Measurements from ENCODE around the gene TUNAR.

TUNAR gene

DNA sequence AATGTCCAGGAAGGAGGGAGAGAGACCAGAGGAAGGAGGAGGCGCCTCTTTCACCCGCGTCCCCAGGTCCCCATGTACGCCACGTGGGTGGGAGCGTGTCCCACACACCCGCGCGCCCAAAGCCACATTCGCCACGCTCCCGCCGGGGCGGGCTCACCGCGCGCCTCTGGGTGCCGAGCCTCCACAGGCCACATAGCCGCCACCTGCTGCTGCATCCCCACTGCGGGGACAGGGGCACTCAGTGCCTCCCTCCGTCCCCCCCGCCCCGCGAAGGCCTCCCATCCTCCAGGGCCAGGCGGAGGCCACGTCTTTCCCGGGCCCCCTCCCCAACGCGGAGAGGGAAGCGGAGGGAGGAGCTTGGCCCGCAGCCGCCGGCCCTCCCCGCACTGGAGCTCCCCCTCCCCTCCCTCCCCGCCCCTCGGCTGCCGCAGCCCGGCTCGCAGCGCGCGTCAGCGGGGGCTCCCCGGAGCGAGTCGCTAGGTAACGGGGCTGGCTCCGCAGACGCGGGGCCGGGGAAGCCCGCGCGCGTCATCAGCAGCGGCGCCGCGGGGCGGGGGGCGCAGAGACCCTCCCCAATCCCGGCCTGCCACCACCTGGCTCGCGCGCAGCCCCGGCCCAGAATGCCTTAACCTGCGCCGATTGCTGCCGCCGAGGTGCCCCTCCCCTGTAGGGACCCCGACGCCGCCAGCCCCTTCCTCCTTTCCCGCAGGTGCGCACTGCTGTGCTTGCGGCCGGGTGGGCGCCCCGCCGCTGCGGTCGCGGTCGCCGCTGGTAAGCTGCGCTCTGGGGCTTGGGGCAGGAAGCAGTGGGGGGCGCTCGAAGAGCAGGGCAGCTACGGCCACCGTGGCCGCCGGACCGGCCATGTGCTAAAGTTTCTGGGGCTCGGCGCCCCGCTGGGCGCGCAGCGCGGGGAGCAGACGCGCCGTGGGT lies 536 bp upstream of the TUNAR start:
- TF ChIP-seq TAF1 (IDR thresholded peaks at IDR 0.05; ENCODE audit: low read depth): no peak
- peak; percentile 89 for TF ChIP-seq ZBTB7A (IDR thresholded peaks at IDR 0.05; ENCODE audit: low read depth)

DNA sequence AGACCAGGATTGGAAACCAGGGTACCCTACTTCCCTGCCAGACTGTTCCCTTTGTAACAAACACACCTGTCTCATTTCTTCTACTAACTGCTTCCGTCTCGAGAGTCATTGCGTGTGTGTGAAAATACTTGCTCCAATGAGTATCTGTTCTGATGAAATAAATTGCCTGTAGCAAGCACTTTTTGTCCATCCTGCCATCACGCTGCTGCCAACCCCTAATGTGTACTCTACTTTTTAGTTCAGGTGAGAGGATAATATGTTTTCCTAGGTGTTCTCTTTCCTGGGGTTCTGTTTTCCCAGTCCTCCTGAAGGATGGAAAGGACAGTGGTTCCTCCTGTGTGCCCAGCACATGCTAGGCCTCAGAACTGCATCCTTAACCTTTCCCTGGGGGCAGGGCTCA lies 1.0 kb downstream of the TUNAR start:
- TF ChIP-seq FOXM1 (IDR thresholded peaks at IDR 0.05; ENCODE audit: borderline replicate concordance, low read depth) (no peak), NFIC (IDR thresholded peaks at IDR 0.05) (no peak), TAF1 (IDR thresholded peaks at IDR 0.05; ENCODE audit: low read depth) (no peak), ZBTB7A (IDR thresholded peaks at IDR 0.05; ENCODE audit: low read depth) (no peak), TCF12 (IDR thresholded peaks at IDR 0.05; ENCODE audit: low read depth) (no peak), EGR1 (IDR thresholded peaks at IDR 0.05) (no peak), EP300 (IDR thresholded peaks at IDR 0.05; ENCODE audit: borderline replicate concordance) (no peak), RAD21 (IDR thresholded peaks at IDR 0.05; ENCODE audit: low read depth) (no peak), YY1 (IDR thresholded peaks at IDR 0.05; ENCODE audit: low read depth) (no peak), CEBPB (IDR thresholded peaks at IDR 0.05) (no peak), TEAD4 (IDR thresholded peaks at IDR 0.05) (no peak), CREB1 (IDR thresholded peaks at IDR 0.05; ENCODE audit: low read depth) (no peak)
- TF ChIP-seq, protein P1, sequence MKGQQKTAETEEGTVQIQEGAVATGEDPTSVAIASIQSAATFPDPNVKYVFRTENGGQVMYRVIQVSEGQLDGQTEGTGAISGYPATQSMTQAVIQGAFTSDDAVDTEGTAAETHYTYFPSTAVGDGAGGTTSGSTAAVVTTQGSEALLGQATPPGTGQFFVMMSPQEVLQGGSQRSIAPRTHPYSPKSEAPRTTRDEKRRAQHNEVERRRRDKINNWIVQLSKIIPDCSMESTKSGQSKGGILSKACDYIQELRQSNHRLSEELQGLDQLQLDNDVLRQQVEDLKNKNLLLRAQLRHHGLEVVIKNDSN (IDR thresholded peaks at IDR 0.05): no peak
- TF ChIP-seq, protein P2, sequence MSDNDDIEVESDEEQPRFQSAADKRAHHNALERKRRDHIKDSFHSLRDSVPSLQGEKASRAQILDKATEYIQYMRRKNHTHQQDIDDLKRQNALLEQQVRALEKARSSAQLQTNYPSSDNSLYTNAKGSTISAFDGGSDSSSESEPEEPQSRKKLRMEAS (IDR thresholded peaks at IDR 0.05): no peak
- TF ChIP-seq, protein P3, sequence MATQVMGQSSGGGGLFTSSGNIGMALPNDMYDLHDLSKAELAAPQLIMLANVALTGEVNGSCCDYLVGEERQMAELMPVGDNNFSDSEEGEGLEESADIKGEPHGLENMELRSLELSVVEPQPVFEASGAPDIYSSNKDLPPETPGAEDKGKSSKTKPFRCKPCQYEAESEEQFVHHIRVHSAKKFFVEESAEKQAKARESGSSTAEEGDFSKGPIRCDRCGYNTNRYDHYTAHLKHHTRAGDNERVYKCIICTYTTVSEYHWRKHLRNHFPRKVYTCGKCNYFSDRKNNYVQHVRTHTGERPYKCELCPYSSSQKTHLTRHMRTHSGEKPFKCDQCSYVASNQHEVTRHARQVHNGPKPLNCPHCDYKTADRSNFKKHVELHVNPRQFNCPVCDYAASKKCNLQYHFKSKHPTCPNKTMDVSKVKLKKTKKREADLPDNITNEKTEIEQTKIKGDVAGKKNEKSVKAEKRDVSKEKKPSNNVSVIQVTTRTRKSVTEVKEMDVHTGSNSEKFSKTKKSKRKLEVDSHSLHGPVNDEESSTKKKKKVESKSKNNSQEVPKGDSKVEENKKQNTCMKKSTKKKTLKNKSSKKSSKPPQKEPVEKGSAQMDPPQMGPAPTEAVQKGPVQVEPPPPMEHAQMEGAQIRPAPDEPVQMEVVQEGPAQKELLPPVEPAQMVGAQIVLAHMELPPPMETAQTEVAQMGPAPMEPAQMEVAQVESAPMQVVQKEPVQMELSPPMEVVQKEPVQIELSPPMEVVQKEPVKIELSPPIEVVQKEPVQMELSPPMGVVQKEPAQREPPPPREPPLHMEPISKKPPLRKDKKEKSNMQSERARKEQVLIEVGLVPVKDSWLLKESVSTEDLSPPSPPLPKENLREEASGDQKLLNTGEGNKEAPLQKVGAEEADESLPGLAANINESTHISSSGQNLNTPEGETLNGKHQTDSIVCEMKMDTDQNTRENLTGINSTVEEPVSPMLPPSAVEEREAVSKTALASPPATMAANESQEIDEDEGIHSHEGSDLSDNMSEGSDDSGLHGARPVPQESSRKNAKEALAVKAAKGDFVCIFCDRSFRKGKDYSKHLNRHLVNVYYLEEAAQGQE (IDR thresholded peaks at IDR 0.05; ENCODE audit: low read depth): no peak

DNA sequence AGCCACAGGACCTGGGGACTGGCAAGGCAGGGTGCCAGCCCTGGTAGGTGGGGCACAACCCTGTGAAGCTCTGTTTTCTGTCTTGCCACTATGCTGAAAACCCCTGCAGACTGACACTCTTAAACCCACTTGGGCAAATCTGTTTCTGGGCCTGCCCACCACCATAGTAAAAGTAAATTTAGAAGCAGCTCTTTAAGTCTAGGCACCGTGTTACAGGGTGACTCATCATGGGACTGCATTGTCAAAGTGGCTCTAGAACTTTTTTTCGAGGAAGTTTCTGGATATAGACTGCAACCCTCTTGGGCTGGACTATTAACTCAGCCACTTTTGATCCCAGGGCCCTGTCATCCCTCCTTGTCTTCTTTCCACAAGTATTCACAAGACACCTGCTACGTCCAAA lies 7.7 kb downstream of the TUNAR start:
- TF ChIP-seq NFIC (IDR thresholded peaks at IDR 0.05) (no peak), FOXM1 (IDR thresholded peaks at IDR 0.05; ENCODE audit: borderline replicate concordance, low read depth) (no peak)
- TF ChIP-seq, protein P2 (IDR thresholded peaks at IDR 0.05): no peak

DNA sequence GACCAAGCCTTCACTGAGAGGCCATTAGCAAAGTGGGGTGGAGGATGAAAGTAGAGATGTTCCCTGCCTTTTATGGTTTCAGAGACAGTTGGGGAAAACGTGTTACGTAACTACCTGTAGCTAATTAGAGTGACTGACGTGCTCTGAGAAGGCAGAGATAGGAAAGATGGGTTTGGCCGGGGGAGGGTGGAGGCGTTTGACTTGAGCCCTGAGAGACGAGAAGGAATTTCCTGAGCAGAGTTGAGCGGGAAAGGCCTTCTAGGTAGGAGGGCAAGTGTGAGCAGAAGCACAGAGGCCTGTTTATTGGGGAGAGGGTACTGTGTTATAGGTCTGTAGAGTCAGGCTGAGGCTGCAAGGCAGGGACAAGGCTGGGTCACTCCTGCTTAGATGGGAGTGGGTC lies 8.6 kb downstream of the TUNAR start:
- TF ChIP-seq RAD21 (IDR thresholded peaks at IDR 0.05; ENCODE audit: low read depth) (no peak), CEBPB (IDR thresholded peaks at IDR 0.05) (no peak), TCF12 (IDR thresholded peaks at IDR 0.05; ENCODE audit: low read depth) (no peak), EGR1 (IDR thresholded peaks at IDR 0.05) (no peak), TEAD4 (IDR thresholded peaks at IDR 0.05) (no peak), EP300 (IDR thresholded peaks at IDR 0.05; ENCODE audit: borderline replicate concordance) (no peak), YY1 (IDR thresholded peaks at IDR 0.05; ENCODE audit: low read depth) (no peak), NFIC (IDR thresholded peaks at IDR 0.05) (no peak), FOXM1 (IDR thresholded peaks at IDR 0.05; ENCODE audit: borderline replicate concordance, low read depth) (no peak), TAF1 (IDR thresholded peaks at IDR 0.05; ENCODE audit: low read depth) (no peak), CREB1 (IDR thresholded peaks at IDR 0.05; ENCODE audit: low read depth) (no peak), ZBTB7A (IDR thresholded peaks at IDR 0.05; ENCODE audit: low read depth) (no peak)
- TF ChIP-seq, protein P1 (IDR thresholded peaks at IDR 0.05): no peak
- TF ChIP-seq, protein P3 (IDR thresholded peaks at IDR 0.05; ENCODE audit: low read depth): no peak
- TF ChIP-seq, protein P2 (IDR thresholded peaks at IDR 0.05): no peak

DNA sequence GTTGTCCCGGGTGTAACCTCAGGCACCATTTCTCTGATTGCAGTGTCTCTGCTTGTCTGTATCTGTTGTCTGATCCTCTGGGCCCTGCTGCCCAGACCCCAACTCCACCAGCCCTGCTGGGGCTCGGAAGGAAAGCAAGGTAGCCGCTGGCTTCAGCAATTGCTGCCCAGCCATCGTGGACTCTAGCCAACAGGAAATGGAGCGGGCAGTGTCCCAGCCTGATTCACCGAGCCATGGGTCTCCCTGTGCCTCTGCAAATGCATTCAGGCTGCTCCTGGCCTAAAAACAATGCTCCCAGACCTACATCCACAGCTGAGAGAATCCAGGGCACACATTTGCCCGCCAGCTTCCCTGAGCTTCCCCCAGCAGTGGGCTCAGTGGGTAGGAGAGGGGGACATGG lies 9.2 kb downstream of the TUNAR start:
- TF ChIP-seq TEAD4 (IDR thresholded peaks at IDR 0.05): no peak
- TF ChIP-seq EP300 (IDR thresholded peaks at IDR 0.05; ENCODE audit: borderline replicate concordance): no peak
- no peak for TF ChIP-seq TCF12 (IDR thresholded peaks at IDR 0.05; ENCODE audit: low read depth)

Measured in Ishikawa (cell line).